Epithelial cell of esophagus (primary cell): ENCODE data around the gene IGFL2.
"Not testable (repeated sequence)": the region's sequence is repeated elsewhere in the genome, so short reads cannot be mapped to it uniquely, and the experiment has no call there.

Experiments used
- DNase-seq: peaks from one replicate; pipeline ENCODE4 v3.0.0; 2010; ENCODE audit warnings: low read depth
- H3K4me3 ChIP-seq: 2 replicates; pipeline ENCODE4 v1.5.1; 2011; ENCODE audit warnings: mild to moderate bottlenecking, low read length, control low read depth
- TF ChIP-seq, protein P1 (sequence below): IDR thresholded peaks from 2 replicates; pipeline ENCODE4 v1.5.1; 2011; ENCODE audit warnings: low read depth, mild to moderate bottlenecking, low read length, control low read depth, inconsistent platforms; ENCODE audit not compliant: insufficient read depth; ENCODE audit errors: missing control alignments

IGFL2 gene

DNA sequence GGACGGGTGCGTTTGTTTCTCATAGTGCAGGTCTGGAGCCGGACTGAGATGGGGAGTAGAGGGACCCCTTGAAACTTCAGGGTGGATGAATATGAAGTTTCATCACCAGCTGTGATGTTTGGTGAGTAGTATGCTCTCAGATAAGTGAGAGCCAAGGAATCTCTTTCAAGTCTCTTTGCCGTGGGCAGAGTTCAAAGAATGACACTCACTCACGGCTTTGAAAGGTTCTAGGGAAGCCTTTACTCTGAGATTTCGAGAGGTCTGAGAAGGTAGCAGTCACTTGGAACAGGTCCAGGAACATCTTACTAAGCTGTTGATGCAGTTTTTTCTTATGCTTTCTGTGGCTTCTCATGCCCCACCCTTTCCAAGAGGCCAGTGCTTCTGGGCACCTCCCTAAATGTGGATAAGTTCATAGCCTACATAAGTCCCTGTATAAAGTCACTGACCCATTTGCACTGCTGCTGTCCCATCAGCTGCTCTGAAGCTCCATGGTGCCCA, at the start of gene IGFL2:
Gene IGFL2 (plus strand): TSS at position 448 of the 498 bp plus-strand sequence. CDS start 41 bp downstream, at position 489.
- H3K4me3 ChIP-seq, result peak within 1 kb of the TSS; percentile 10
- TF ChIP-seq, protein P1, sequence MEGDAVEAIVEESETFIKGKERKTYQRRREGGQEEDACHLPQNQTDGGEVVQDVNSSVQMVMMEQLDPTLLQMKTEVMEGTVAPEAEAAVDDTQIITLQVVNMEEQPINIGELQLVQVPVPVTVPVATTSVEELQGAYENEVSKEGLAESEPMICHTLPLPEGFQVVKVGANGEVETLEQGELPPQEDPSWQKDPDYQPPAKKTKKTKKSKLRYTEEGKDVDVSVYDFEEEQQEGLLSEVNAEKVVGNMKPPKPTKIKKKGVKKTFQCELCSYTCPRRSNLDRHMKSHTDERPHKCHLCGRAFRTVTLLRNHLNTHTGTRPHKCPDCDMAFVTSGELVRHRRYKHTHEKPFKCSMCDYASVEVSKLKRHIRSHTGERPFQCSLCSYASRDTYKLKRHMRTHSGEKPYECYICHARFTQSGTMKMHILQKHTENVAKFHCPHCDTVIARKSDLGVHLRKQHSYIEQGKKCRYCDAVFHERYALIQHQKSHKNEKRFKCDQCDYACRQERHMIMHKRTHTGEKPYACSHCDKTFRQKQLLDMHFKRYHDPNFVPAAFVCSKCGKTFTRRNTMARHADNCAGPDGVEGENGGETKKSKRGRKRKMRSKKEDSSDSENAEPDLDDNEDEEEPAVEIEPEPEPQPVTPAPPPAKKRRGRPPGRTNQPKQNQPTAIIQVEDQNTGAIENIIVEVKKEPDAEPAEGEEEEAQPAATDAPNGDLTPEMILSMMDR, result no peak
- DNase-seq, result peak; percentile 85

DNA sequence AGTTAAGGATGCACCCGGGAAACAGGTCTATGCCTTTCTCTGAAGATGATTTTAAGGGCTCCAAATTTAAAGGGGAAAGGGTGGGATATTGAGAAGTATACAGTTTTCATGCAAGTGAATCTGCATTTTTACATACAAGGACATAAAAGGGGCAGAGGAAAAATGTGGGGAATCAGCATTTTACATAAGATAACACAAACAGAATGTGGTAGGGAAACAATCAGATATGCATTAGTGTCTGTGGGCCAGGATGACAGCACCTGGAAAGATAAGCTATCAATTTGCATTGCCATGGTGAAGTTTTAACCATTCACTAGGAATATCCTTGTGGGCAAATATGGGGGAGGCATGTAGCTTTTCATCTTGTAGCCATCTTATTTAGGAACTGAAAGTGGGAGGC, 47.7 kb upstream of the IGFL2 start:
- TF ChIP-seq, protein P1, result no peak
- no peak for DNase-seq
- H3K4me3 ChIP-seq, result no peak overlapping the region

- TF ChIP-seq, protein P1, result no peak
- H3K4me3 ChIP-seq, result no peak overlapping the region
- no peak for DNase-seq
Measured at GRCh38 chr19:46101293-46101692, 46.7 kb upstream of the IGFL2 start.

DNA sequence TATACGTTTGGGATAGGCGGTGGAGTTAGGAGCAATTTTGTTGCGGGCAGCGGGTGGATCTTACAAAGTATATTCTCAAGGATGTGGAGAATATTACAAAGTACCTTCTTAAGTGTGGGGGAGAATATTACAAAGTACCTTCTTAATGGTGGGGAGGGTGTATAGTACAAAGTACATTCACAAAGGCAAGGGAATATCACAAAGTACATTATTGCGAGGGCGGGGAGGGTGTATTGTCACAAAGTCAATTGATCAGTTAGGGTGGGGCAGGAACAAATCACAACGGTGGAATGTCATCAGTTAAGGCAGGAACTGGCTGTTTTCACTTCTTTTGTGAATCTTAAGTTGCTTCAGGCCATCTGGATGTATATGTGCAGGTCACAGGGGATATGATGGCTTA, 45.7 kb upstream of the IGFL2 start:
- DNase-seq, H3K4me3 ChIP-seq: not testable (repeated sequence)

DNA sequence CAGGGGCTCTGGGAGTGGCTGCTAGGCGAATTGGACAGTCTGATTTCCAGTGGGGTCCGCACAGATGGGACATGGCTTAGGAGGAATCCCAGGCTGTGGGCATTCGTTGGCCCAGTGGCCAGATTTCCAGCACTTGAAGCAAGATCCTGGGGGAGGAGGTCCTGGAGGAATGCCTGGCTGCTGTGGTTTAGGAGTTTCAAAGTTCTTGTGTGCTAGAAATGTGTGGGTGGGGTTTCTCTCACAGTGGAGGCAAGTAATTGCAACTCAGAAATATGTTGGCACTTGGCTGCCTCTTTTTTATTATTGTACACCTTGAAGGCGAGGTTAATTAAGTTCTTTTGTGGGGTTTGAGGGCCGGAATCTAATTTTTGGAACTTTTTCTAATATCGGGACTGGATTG, 40.7 kb upstream of the IGFL2 start:
- no peak overlapping the region for H3K4me3 ChIP-seq
- TF ChIP-seq, protein P1, result no peak
- peak; percentile 33 for DNase-seq

GRCh38 chr19:46109876-46110275, 38.2 kb upstream of the IGFL2 start:
- TF ChIP-seq, protein P1, result no peak
- H3K4me3 ChIP-seq, result no peak overlapping the region
- DNase-seq, result no peak

GRCh38 chr19:46111376-46111775, 36.7 kb upstream of the IGFL2 start:
- H3K4me3 ChIP-seq, result no peak overlapping the region
- DNase-seq, result peak; percentile 53
- TF ChIP-seq, protein P1, result no peak
